CD4-positive, alpha-beta T cell treated with Interleukin-12 subunit alpha and Interleukin-12 subunit beta, for 1 hour (primary cell): Measurements from ENCODE around the gene ACSM5.
A peak's percentile ranks its signal among the peaks of the same experiment; 100 is the strongest.

Experiments
- DNase-seq: peaks from one replicate; pipeline ENCODE4 v3.0.0-alpha.2; 2020

Gene ACSM5

GRCh38 chr16:20409398-20410120, at the start of gene ACSM5:
ACSM5 (plus strand) TSS chr16:20409534; CDS start chr16:20411485, 1,951 bp downstream.
- DNase-seq, result no peak

- DNase-seq, result no peak
These were observed 49.3 kb upstream of the ACSM5 start for GRCh38 chr16:20359997-20360396.

GRCh38 chr16:20363191-20363590, 46.1 kb upstream of the ACSM5 start:
- no peak for DNase-seq

- no peak for DNase-seq
These were observed 45.3 kb upstream of the ACSM5 start for GRCh38 chr16:20364051-20364450.

- DNase-seq, result no peak
These were observed 39.8 kb upstream of the ACSM5 start for GRCh38 chr16:20369452-20370054.

GRCh38 chr16:20372701-20373100, 36.6 kb upstream of the ACSM5 start:
- DNase-seq, result no peak

- DNase-seq, result no peak
These were observed 32.2 kb upstream of the ACSM5 start for GRCh38 chr16:20377181-20377580.

- no peak for DNase-seq
These were observed 28.6 kb upstream of the ACSM5 start for GRCh38 chr16:20380782-20381181.

- no peak for DNase-seq
These were observed 27.0 kb upstream of the ACSM5 start for GRCh38 chr16:20382202-20382948.

- DNase-seq, result peak; percentile 43
These were observed 26.0 kb upstream of the ACSM5 start for GRCh38 chr16:20383106-20384029.

- DNase-seq, result peak; percentile 35
These were observed 23.2 kb upstream of the ACSM5 start for GRCh38 chr16:20385844-20386832.

- no peak for DNase-seq
These were observed 21.4 kb upstream of the ACSM5 start for GRCh38 chr16:20387978-20388377.

- DNase-seq, result no peak
These were observed 20.5 kb upstream of the ACSM5 start for GRCh38 chr16:20388854-20389253.

- DNase-seq, result no peak
These were observed 18.3 kb upstream of the ACSM5 start for GRCh38 chr16:20391045-20391444.

GRCh38 chr16:20393801-20394577, 15.3 kb upstream of the ACSM5 start:
- DNase-seq, result no peak

- no peak for DNase-seq
These were observed 13.4 kb upstream of the ACSM5 start for GRCh38 chr16:20395946-20396345.

- DNase-seq, result no peak
These were observed 12.4 kb upstream of the ACSM5 start for GRCh38 chr16:20396846-20397467.

GRCh38 chr16:20397468-20398074, 11.8 kb upstream of the ACSM5 start:
- no peak for DNase-seq

- DNase-seq, result no peak
These were observed 10.7 kb upstream of the ACSM5 start for GRCh38 chr16:20398603-20399002.

GRCh38 chr16:20399185-20399584, 10.1 kb upstream of the ACSM5 start:
- no peak for DNase-seq
